ENCODE measurements around the gene RALGDS.

RALGDS gene

DNA sequence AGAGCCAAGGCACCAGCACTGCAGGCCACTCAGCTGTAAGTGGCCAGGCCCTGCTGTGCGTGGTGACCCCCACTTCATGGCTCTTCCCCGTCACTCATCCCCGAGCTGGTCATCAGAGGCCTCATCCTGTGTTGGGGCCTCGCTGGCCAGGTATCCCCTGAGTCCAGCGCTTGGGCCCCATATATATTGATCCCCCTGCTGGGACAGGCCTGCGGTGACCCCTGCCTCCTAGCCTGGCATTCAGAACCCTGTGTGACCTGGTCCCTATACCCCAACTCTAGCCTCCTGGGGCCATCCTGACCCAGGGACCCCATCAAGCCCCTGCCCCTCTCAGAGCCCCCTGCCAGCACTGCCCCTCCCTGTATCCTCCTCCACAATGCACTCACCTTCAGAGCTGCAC lies 30.0 kb upstream of the RALGDS start:
- DNase-seq (ENCODE audit: low spot score): no peak

DNA sequence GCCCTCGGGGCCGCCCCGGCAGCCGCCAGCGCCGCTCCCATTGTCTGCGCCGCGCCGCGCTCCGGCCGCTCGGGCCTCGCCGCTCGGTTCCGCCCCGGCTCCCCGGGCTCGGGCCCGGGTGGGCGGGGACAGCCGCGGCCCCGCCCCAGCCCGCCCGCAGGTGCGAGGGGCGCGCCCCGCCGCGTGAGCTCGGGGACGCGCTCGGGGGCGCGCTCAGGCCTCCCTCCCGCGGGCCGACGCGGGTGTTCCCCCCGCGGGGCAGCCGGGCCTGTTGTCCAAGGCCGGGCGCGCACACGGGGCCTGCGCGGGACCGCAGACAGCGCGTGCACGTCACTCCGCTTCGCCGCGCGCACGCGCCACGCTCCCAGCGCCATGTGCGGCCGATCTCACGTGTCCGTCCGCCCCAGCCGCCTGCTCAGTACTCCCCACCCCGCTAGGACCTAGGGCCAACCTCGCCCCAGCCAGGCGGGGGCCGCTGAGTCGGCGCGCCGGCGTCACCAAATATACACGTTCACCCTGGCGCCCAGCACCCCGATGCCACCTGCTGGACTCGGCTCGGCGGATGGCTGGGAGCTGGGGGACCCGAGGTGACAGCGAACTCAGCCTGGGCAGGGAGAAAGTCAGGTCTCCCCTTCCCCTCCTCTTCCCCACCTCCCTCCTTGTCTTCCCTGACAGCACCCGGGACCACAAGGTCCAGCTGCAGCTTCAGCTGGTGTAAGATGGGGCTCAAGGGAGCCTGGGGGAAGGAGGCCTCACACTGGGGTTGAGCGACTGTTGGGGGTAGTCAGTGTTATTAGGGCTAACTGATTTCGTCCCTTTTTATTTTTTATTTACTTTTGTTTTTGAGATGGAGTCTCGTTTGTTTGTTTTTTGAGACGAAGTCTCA lies 28.3 kb upstream of the RALGDS start:
- DNase-seq (ENCODE audit: low spot score): peak; percentile 99

DNA sequence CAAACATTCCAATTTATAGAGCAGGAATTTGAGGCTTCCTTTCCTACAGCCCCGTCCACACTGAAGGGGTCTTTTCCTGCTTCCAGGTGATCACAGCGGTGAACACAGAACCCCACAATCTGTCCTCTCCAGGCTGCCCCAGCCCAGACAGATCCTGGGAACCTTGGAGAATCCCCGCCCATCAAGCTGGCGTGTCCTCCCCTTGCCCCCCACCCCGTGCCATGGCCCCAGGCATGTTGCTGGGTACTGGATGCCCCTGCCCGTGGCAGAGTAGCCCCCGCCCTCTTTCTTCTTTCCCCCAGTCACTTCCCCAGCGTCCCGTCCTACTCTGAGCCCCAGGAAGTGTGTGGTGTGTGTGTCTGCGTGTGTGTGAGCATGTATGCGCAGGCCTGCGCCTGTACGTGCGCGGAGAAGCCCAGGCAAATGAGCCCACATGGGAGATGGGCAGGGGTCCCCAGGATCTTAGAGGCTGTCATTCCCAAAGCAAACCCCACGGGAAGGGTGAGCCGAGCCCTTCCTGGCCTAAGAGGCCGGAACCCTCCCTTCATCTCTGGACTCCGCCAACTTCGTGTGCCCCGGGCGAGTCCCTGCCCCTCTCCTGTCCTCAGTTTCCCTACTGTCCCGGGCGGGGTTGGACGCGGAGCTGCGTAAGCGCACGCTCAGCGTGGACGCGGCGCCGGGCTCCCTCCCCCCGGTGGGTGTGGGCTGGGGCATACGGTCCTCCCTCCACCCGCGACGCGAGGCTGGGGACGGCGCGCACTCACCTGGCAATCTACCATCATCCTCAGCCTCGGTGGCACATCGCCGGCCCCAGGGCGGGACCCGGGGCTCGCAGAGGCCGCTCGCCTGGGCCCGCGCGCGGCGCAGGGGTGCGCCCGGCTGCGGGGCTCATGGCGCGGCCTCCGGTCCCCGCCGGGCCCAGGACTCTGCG lies 27.4 kb upstream of the RALGDS start:
- DNase-seq (ENCODE audit: low spot score): peak; percentile 81

DNA sequence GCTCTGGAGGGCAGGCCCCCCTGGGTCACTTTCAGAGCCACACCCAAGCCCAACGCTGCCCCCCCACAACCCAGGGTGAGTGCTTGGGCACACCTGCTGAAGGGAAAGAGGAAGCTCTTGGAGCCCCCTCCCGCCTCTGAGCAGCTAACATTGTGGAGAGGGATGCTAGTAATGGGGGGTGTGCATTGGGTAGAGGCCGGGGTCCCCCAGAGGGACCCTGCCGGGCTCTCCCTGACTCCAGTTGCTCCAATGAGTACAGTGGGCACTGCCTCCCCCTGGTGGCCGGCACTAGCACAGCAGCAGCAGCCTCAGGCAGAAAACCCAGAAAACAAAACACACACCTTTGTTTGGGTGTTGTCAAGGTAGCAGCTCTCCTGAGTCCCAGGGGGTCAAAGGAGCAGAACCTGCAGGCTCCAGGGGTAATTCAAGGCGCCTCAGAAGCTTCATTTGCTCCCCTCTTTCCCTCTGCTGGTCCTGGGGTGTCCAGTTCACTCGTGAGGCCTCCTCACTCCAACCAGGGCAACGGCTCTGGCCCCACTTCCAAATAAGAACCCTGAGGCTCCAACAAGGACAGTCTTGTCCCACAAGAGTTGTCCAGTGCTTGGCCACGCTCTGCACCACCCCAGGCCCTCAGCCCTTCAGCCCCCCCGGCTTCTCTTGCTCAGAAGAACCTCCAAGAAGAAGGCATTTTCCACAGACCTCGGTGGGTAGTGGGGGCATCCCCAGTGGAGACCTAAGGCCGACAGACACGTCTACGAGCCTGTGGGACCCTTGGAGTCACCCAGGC lies 26.6 kb upstream of the RALGDS start:
- peak; percentile 85 for DNase-seq (ENCODE audit: low spot score)

DNA sequence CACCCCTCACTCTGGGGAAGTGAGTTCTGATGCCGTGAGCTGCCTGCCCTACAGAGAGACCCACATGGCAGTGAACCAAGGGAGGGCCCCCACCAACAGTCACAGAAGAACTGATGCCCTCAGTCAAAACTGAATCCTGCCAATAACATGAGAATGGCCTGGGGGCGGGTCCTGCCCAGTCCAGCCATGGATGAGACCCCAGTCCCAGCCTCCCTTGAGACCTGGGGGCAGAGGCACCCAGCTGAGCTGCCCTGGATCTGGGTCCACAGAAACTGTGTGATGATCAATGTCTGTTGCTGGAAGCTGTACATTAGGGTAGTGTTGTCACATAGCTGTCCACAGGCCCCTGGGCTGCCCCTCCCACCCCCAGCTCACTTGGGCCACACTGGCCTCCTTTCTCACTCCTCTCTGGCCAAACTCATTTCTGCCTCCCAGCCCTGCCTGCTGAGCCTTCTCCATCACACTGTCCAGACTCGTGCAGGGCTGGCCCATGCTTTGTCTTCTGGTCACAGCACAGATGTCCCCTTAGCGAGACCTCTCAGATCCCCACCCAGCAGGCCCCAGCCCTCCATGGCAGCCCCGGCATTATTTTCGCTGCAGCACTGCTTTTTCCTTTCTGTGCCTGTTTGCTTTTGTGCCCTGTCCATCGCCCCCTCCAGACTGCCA lies 25.8 kb upstream of the RALGDS start:
- no peak for DNase-seq (ENCODE audit: low spot score)

DNA sequence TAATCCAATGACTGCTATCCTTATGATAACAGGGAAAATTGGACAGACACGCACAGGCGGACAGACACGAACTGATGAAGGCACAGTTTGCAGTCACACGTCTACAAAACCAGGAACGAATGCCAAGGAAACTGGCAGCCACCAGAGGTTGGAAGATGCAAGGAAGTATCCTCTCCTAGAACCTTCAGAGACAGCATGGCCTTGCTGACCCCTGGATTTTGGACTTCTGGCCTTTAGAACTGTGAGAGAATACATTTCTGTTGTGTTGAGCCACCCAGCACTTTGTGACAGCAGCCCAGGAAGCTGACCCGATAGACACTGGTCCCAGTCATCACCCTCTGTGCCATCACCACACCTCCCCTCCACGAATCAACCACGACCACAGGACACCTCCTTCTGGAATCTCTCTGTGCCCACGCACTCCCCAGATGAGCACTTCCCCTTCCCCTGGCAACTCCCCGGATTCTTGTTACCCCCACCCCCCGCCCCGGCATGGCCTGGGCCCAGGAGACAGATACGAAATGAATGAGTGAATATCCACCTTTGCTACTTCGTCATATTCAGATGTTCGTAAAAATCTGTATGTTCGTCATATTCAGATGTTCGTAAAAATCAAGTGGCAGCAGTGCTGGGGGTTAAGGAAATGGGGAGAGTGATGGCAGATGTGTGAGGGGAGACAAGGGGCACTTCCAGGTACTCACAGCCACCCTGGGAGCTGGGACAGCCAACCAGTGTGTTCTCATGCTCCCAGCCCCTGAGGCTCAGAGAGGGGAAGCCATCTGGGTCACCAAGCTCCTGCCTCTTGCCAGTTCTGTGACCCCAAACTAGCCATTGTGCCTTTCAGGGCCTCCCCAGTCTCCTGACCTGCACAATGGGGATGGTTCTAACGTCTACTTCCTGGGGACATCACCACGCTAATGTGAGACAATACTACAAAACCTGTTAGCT lies 24.1 kb upstream of the RALGDS start:
- DNase-seq (ENCODE audit: low spot score): no peak

DNA sequence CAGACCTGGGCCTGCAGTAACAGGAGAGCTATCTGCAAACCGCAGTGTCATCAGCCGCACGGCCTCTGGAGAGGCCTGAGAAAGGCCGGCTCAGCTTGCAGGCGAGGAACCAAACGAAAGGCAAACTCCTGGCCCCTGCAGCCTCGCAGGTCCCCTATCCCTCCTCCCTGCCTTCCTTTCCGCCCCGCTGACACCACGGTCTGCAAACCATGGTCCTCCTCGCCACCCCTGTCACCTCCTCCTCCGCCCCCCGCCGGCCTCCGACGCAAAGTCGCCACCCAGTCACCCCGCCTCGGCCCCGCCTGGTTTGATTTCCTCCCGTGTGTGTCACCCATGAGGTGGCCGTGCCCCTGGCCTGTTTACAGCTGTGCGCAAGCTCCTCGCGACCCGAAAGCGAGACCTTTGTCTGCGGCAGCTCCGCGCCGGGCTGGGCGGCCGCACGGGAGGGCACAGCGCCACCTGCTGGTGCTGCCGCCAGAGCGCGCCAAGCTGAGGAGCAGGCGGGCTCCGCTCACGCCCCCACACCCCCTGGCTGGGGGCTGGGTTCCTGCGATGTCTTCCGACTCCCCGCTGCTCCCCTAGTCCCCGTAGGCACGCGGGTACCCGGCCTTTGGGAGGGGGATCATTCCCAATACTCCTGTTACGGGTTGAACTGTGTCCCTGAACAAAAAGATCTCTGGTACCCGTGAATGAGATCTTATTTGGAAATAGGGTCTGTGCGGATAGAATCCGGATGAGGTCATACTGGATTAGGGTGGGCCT lies 23.3 kb upstream of the RALGDS start:
- DNase-seq (ENCODE audit: low spot score): peak; percentile 77

DNA sequence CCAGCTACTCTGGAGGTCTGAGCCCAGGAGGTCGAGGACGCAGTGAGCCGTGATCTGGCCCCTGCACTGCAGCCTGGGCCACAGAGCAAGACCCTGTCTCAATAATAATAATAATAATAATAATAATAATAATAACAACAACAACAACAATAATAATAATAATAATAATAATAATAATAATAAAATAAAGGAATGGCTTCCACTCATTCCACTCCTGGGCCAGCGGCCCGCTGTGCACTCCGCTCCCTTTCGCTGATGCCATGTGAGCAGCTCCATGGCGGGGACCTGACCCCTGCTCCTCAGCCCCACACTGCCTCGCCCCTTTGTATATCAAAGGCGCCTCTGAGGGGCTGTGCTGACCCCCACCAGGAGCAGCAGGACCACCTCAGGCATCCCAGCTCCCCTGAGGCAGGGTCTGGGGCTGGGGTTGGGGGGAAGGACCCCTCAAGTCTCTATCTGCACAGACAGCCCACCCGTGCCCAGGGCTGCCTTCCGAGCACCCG lies 22.6 kb upstream of the RALGDS start:
- DNase-seq (ENCODE audit: low spot score): no peak

DNA sequence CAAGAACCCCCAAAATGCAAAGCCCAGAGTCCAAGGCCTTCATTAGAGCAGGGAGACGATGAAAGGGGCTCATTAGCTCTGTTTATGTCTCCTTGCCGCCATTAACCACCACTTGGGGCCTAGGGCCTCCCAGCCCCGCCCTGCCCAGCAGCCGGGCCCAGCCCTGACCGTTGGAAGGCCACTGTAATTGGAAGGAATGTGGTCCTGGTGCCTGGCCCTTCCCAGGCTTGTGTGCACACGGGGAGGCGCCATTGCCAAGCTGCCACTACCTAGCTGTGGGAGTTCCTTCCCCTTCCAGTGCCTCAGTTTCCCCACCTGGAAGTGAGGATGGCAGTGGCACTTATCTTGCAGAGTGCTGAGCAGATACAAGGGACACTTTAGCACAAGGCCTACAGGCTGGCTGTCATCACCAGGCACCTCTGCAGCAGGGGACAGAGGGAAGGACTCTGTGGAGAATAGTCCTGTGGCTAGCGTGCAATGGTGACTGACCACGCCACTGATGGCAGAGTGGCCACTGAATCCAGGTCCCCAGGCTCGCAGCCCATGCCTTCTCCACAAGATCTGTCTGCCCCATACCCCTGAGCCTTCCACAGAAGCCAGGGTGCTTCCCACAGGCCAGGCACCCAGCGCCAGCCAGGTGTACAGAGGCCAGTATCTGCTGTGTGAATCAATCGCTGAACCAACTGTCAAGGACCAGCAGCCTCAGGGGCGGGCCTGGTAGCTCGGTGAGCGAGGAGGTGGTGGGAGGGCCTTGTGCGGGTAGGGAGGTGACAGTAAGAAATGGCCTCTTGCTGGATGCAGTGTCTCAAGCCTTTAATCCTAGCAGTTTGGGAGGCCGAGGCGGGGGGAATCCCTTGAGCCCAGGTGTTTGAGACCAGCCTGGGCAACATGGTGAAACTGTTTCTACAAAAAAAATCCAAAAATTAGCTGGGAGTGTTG lies 21.9 kb upstream of the RALGDS start:
- DNase-seq (ENCODE audit: low spot score): no peak

DNA sequence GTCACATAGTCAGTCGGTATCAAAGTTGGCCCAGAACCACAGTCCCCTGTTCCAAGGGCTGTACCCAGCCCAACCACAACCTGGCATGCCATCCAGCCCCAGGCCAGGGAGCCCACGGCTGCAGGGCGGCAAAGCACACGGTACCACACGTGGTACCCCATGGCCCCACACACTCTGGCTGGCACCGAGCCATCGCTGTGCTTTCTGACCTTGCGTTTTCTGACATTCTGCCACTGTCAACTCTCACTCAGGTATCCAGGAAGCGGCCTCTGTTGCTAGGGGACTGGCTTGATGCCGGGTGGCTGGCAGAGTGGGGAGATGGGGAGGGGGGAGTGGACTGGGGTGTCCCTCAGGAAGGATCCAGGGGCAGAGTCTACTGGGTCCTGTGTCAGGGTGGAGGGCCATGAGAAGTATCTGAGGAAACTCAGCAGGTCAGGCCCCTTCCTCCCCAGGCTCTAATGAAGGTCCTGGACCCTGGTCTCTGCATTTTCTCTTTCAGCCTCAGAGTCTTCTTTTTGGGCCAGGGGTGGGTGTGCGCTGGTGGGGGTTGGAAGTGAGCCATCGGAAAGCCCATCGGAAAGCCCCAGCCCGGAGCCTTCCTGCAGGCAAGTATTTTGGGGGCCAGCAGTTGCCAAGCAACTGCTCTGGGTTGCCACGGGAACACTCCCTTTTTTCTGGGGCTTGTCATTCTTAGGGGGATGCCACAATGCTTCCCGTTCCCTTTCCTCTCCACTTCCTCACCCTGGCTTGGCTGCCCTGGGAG lies 21.0 kb upstream of the RALGDS start:
- DNase-seq (ENCODE audit: low spot score): no peak

DNA sequence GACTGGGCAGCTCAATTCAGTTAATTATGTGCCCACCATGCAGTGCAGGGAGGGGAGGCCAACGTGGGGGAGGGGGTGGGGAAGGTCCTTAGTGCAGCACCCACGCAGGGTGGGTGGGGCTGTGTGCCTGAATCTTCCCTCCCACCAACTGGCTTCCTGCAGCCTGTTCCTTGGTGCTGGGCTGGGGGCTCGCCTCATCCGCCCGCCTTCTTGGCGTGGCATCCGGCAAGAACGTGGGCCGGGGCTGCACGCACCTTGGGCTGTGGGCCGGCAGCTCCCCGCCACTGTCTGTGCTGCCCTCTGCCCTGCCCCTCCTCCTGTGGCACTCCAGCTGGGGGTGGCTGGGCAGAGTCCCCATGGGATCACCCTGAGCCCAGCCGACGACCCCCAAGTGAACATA lies 19.6 kb upstream of the RALGDS start:
- no peak for DNase-seq (ENCODE audit: low spot score)

DNA sequence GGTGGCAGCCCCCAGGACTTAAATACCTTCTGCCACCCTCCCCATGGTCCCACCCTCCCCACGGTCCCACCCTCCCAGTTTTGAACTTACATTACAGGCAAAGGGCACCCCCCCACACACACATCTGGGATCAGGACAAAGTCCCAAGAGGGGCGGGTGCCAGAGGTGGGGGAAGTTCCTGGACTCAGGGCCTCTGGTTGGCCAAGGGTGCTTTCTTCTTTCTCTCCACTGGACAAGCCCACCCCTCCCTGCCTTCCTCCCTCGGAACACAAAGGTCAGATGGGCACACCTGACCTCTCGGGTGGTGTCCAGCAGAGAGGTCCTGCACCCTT lies 19.1 kb upstream of the RALGDS start:
- DNase-seq (ENCODE audit: low spot score): no peak

DNA sequence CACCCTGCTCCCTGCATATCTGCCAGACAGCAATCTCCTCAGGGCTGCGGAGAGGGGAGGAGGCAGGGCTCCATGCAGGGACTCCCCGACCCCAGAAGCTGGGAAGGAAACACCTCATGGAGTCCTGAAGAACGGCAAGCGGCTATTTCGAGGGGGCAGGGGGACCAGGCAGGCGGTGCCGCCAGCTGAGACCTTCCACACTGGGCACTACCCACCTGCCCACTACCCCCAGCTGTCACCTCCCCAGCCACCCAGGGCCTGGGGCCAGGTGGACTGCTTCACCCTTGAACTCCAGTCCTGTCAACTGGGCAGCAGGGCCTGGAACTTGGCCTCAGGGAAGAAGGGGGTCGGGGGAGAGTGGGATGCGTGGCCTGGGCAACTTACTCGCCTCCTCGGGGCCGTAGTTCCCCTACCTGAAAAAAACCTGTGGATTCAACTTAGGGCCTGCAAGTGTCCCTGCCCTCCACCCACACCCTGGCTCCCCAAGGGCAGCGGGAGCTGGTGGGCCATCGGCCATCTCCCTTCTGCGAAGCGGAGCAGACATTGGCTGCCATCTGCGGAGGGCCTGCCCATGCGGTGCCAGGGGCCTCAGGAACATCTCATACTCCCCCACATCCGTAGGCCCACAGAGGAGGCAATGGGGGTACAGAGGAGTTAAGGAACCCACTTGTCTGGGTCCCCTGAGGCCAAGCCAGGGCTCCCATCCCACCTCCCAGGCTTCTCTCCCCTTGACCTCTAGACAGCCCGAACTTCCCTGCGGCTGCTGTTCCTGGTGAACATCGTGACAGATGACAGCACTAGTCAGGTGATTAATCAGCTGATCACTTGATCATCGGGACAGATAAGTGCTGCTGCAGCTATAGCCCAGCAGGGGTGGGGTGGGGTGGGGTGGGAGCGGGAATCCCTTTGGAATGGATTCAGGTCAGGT lies 18.5 kb upstream of the RALGDS start:
- DNase-seq (ENCODE audit: low spot score): no peak

DNA sequence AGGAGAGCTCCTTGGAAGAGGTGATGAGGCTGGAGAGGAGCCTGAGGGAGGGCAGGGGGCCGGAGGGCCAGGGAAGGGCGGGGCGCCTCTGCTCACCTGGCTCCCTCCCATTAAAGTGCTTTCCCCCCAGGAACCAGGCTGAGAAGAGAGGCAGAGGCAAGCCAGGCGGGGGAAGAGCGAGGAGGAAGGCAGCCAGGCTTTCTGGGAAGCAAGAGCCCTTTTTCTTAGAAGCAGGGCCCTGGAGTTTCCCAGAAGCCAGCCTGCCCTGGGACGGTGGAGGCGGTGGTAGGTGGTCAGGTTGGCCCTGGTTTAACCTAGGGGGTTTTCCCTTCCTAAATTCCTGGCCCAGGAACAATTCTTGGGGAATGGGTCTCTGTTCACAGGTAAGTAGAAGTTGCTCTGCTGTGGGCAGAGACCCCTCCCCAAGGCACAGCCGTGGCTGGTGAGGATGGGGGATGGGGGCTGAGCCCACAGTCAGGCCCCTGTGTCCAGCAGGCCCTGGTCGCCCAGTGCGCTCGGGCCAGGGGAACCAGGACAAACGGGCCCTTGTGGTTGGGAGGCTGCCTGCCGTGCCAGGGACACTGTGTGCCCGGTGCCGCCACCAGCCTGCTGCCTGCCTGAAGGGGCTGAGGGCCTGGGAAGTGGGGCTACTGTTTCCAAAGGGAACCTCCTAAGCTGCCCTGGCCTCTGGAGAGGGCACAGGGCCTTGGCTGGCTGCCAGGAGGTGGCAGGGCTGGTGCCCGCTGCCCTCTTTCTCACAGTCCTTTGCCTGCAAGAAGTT lies 16.6 kb upstream of the RALGDS start:
- no peak for DNase-seq (ENCODE audit: low spot score)

DNA sequence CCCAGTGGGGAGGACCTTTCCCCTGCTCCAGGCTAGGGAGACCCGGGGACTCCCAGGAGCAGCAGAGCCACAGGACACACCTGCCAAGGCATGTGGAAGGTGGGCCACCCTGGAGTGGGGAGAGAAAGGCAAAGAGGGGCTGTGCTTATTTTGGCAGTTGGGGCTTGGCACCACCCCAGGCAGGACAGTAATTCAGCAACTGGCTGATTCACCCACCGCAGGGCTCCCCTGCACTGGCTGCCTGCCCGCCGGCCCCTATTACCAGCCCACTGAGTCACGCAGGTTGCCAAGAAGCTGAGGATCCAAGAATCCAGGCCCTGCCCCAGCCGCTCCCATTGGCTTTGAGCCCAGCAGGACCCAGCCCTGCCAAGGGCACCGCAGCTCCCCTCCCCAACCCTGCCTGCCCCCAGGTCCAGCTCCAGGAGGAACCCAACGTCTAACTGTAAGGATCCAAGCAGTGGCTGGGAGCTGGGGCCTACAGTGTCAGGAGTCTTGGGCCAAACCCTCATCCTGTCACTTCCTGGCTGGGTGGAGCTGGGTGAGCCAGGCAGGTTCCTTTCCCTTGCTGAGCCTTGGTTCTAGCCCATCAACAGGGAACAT lies 14.2 kb upstream of the RALGDS start:
- peak; percentile 93 for DNase-seq (ENCODE audit: low spot score)

Data from RKO (cell line).